SU-DHL-6 (cell line): ENCODE measurements around the gene TMEM187.

Source experiments
- CTCF ChIP-seq: fragments of 200-600 bp; sonication (generic); IDR thresholded peaks from one replicate; pipeline ENCODE4 v1.5.1; 2017; ENCODE audit warnings: antibody characterized with exemption, mild to moderate bottlenecking, low read length, moderate library complexity; ENCODE audit not compliant: insufficient read depth, poor library complexity, severe bottlenecking
- EZH2phosphoT487 ChIP-seq: fragments of 200-600 bp; sonication (generic), shearing (Covaris generic); conservative IDR thresholded peaks from 2 replicates; pipeline ENCODE4 v1.6.1; 2018; ENCODE audit warnings: mild to moderate bottlenecking, antibody characterized with exemption, low read length, moderate library complexity, mixed read lengths

DNA sequence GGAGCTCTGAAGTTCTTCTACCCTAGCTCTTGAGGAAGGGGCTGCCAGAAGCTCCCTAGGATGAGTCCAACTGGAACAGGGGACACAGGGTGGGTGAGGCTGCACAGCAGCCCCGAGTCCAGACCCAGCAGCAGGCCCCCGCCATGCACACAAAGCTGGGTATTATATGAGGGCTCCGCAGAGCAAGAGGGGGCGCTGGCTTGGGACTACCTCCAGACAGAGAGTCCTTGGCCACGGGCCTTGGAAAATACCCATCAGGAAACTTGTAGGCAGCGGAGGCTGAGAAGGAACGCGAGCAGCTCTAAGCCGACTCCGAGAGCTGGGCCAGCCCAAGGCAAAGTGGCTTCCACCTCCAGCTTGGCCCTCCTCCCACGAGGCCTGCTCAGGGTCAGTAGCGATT, 9.0 kb upstream of the TMEM187 start:
- TF ChIP-seq CTCF = no peak
- no peak for TF ChIP-seq EZH2phosphoT487
